Measurements from ENCODE around the gene NCOA4.
"Not testable (repeated sequence)": the region's sequence is repeated elsewhere in the genome, so short reads cannot be mapped to it uniquely, and the experiment has no call there.

Gene NCOA4

GRCh38 chr10:46019177-46019528 is 11.3 kb downstream of the NCOA4 start:
- no peak for DNase-seq

GRCh38 chr10:46018453-46019176 is 11.8 kb downstream of the NCOA4 start:
- no peak for DNase-seq

- DNase-seq, result no peak
Measured at GRCh38 chr10:46017733-46018132, 12.7 kb downstream of the NCOA4 start.

GRCh38 chr10:46016811-46017210 is 13.6 kb downstream of the NCOA4 start:
- DNase-seq, result no peak

GRCh38 chr10:46016190-46016589 is 14.2 kb downstream of the NCOA4 start:
- no peak for DNase-seq

GRCh38 chr10:46014683-46015405 is 15.6 kb downstream of the NCOA4 start:
- DNase-seq, result no peak

- DNase-seq, result no peak
Measured at GRCh38 chr10:46014206-46014605, 16.2 kb downstream of the NCOA4 start.

GRCh38 chr10:46012746-46013145 is 17.7 kb downstream of the NCOA4 start:
- no peak for DNase-seq

GRCh38 chr10:46006219-46006618 is 24.2 kb downstream of the NCOA4 start:
- DNase-seq, result no peak

- no peak for DNase-seq
Measured at GRCh38 chr10:46005383-46005782, 25.0 kb downstream of the NCOA4 start.

GRCh38 chr10:46004963-46005362 is 25.5 kb downstream of the NCOA4 start:
- DNase-seq, result no peak

- no peak for DNase-seq
Measured at GRCh38 chr10:46002916-46003693, 27.3 kb downstream of the NCOA4 start.

- not testable (repeated sequence) for DNase-seq
Measured at GRCh38 chr10:46002189-46002687, 28.2 kb downstream of the NCOA4 start.

- DNase-seq, result no peak
Measured at GRCh38 chr10:46001187-46001756, 29.2 kb downstream of the NCOA4 start.

- no peak for DNase-seq
Measured at GRCh38 chr10:46000538-46000937, 29.9 kb downstream of the NCOA4 start.

GRCh38 chr10:45999955-46000354 is 30.5 kb downstream of the NCOA4 start:
- not testable (repeated sequence) for DNase-seq

GRCh38 chr10:45997994-45998763 is 32.2 kb downstream of the NCOA4 start:
- DNase-seq, result no peak

GRCh38 chr10:45997557-45997956 is 32.9 kb downstream of the NCOA4 start:
- no peak for DNase-seq

- not testable (repeated sequence) for DNase-seq
Measured at GRCh38 chr10:45985590-45985989, 44.8 kb downstream of the NCOA4 start.

- DNase-seq, result not testable (repeated sequence)
Measured at GRCh38 chr10:45984473-45984872, 46.0 kb downstream of the NCOA4 start.

- not testable (repeated sequence) for DNase-seq
Measured at GRCh38 chr10:45983538-45984186, 46.8 kb downstream of the NCOA4 start.

GRCh38 chr10:45981367-45981766 is 49.1 kb downstream of the NCOA4 start:
- not testable (repeated sequence) for DNase-seq

All from right hindlimb (tissue), 1 donor.